Fibroblast of skin of left biceps (primary cell): ENCODE data around the gene SNX13.
A peak's percentile ranks its signal among the peaks of the same experiment; 100 is the strongest.
"Not testable (repeated sequence)": the region's sequence is repeated elsewhere in the genome, so short reads cannot be mapped to it uniquely, and the experiment has no call there.

Experiments
- DNase-seq, 2 experiments: peaks; one replicate each; pipeline ENCODE4 v3.0.0-alpha.2; 2013; ENCODE audit warnings: low read depth in 2 of 2

SNX13 gene

GRCh38 chr7:17845197-17845547 is 95.1 kb downstream of the SNX13 start:
- DNase-seq = no peak

GRCh38 chr7:17844514-17845196 is 95.6 kb downstream of the SNX13 start:
- no peak for DNase-seq

GRCh38 chr7:17844022-17844421 is 96.3 kb downstream of the SNX13 start:
- DNase-seq = no peak

- no peak for DNase-seq
These were observed 97.3 kb downstream of the SNX13 start for GRCh38 chr7:17843041-17843440.

- DNase-seq = no peak
These were observed 107.4 kb downstream of the SNX13 start for GRCh38 chr7:17832820-17833355.

GRCh38 chr7:17832242-17832641 is 108.1 kb downstream of the SNX13 start:
- no peak for DNase-seq

GRCh38 chr7:17830206-17830605 is 110.1 kb downstream of the SNX13 start:
- DNase-seq = no peak

- DNase-seq = no peak
These were observed 111.3 kb downstream of the SNX13 start for GRCh38 chr7:17829001-17829400.

GRCh38 chr7:17822547-17823173 is 117.6 kb downstream of the SNX13 start:
- DNase-seq = no peak

GRCh38 chr7:17816903-17817302 is 123.4 kb downstream of the SNX13 start:
- DNase-seq = no peak

- no peak for DNase-seq
These were observed 125.0 kb downstream of the SNX13 start for GRCh38 chr7:17815318-17815717.

- DNase-seq = no peak
These were observed 126.2 kb downstream of the SNX13 start for GRCh38 chr7:17814058-17814457.

- DNase-seq = not testable (repeated sequence)
These were observed 131.1 kb downstream of the SNX13 start for GRCh38 chr7:17809215-17809614.

- DNase-seq = no peak
These were observed 133.1 kb downstream of the SNX13 start for GRCh38 chr7:17807242-17807641.

GRCh38 chr7:17806631-17807030 is 133.7 kb downstream of the SNX13 start:
- DNase-seq = no peak

GRCh38 chr7:17802056-17802455 is 138.2 kb downstream of the SNX13 start:
- no peak for DNase-seq

- DNase-seq = no peak
These were observed 148.0 kb downstream of the SNX13 start for GRCh38 chr7:17792075-17792936.

GRCh38 chr7:17787257-17787656 is 153.0 kb downstream of the SNX13 start:
- no peak for DNase-seq

GRCh38 chr7:17786314-17786852 is 153.9 kb downstream of the SNX13 start:
- DNase-seq = no peak

- no peak for DNase-seq
These were observed 158.1 kb downstream of the SNX13 start for GRCh38 chr7:17782216-17782549.

- DNase-seq = peak in 1 of 2 experiments; percentile 6
These were observed 158.6 kb downstream of the SNX13 start for GRCh38 chr7:17781491-17782215.

GRCh38 chr7:17779381-17779780 is 160.9 kb downstream of the SNX13 start:
- DNase-seq = no peak
